PFSK-1 (cell line): ENCODE data around the gene FAM168A.

Source experiments
- FOXP2 ChIP-seq: optimal IDR thresholded peaks from 2 replicates; pipeline ENCODE3; 2011; ENCODE audit warnings: borderline replicate concordance, control low read depth, inconsistent platforms; ENCODE audit not compliant: insufficient read depth; ENCODE audit errors: extremely low read length, extremely low read depth
- TF ChIP-seq, protein P1 (sequence below), 2 experiments: IDR thresholded peaks; 2 replicates each; pipeline versions ENCODE4 v1.6.1 to v1.8.0; 2011 to 2012; ENCODE audit warnings: low read depth in 2 of 2, low read length in 2 of 2, control low read depth in 1 of 2, inconsistent platforms in 1 of 2, mild to moderate bottlenecking in 1 of 2, moderate library complexity in 1 of 2; ENCODE audit not compliant: insufficient read depth in 1 of 2

- TF ChIP-seq FOXP2: no peak
- TF ChIP-seq, protein P1, sequence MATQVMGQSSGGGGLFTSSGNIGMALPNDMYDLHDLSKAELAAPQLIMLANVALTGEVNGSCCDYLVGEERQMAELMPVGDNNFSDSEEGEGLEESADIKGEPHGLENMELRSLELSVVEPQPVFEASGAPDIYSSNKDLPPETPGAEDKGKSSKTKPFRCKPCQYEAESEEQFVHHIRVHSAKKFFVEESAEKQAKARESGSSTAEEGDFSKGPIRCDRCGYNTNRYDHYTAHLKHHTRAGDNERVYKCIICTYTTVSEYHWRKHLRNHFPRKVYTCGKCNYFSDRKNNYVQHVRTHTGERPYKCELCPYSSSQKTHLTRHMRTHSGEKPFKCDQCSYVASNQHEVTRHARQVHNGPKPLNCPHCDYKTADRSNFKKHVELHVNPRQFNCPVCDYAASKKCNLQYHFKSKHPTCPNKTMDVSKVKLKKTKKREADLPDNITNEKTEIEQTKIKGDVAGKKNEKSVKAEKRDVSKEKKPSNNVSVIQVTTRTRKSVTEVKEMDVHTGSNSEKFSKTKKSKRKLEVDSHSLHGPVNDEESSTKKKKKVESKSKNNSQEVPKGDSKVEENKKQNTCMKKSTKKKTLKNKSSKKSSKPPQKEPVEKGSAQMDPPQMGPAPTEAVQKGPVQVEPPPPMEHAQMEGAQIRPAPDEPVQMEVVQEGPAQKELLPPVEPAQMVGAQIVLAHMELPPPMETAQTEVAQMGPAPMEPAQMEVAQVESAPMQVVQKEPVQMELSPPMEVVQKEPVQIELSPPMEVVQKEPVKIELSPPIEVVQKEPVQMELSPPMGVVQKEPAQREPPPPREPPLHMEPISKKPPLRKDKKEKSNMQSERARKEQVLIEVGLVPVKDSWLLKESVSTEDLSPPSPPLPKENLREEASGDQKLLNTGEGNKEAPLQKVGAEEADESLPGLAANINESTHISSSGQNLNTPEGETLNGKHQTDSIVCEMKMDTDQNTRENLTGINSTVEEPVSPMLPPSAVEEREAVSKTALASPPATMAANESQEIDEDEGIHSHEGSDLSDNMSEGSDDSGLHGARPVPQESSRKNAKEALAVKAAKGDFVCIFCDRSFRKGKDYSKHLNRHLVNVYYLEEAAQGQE (IDR thresholded peaks at IDR 0.05; ENCODE audit: insufficient read depth in 1 of 2, low read depth in 2 of 2, low read length in 2 of 2): no peak
These were observed 223.8 kb downstream of the FAM168A start for GRCh38 chr11:73374151-73374550.
